Endothelial cell of umbilical vein (primary cell): ENCODE measurements around the gene ASXL2. TPM values are rescaled to one million over a fixed set of nuclear protein-coding genes. Genes with fewer than 3 reads are reported as not detected.

Source experiments
- BruUV-seq: library from RNA; stranded (reverse); fragments of 400-500 nt; replicated peaks from 2 replicates; lab custom pipeline; 2021; lab: Mats Ljungman, UMichigan
- CTCF ChIA-PET: fragments of 300-600, 350-600 bp; sonication (Branson Sonifier 250); formaldehyde crosslinking; loops from one replicate; lab custom pipeline; 2021; ENCODE audit warnings: antibody characterized with exemption, inconsistent platforms; lab: Charles Lee
- POLR2A ChIA-PET: fragments of 300-600, 350-600 bp; sonication (Branson Sonifier 250); formaldehyde crosslinking; loops from one replicate; lab custom pipeline; 2021; ENCODE audit warnings: antibody characterized with exemption, inconsistent platforms; lab: Charles Lee
- DNase-seq: peaks from one replicate; pipeline ENCODE4 v3.0.0-alpha.2; 2011; ENCODE audit warnings: low read depth, low spot score
- FAIRE-seq: peaks from 2 replicates; lab custom pipeline; 2011; peaks lifted over from hg19 to GRCh38; lab: Jason Lieb, UNC
- H2AFZ ChIP-seq: 2 replicates; pipeline ENCODE4 v1.6.0; 2012; ENCODE audit warnings: low read depth, low read length, control low read depth, inconsistent platforms
- H3K27ac ChIP-seq: 2 replicates; pipeline ENCODE4 v1.5.1; 2011; ENCODE audit warnings: low read depth, mild to moderate bottlenecking, control low read depth, low read length, moderate library complexity; ENCODE audit not compliant: insufficient read depth
- H3K27me3 ChIP-seq, 2 experiments: 2 replicates each; pipeline versions ENCODE4 v1.6.0 to v1.6.1; 2011; ENCODE audit warnings: low read length in 2 of 2, mixed read lengths in 1 of 2; ENCODE audit not compliant: control insufficient read depth in 2 of 2, insufficient read depth in 2 of 2
- H3K36me3 ChIP-seq, 2 experiments: 2 replicates in 1 of 2; 3 replicates in 1 of 2; pipeline ENCODE4 v1.5.1; 2011; ENCODE audit warnings: low read length in 2 of 2, mild to moderate bottlenecking in 1 of 2, moderate library complexity in 1 of 2; ENCODE audit not compliant: control insufficient read depth in 2 of 2, insufficient read depth in 2 of 2; ENCODE audit errors: extremely low read depth in 1 of 2
- H3K4me1 ChIP-seq: 3 replicates; pipeline ENCODE4 v1.5.1; 2011; ENCODE audit warnings: mild to moderate bottlenecking, low read length; ENCODE audit not compliant: control insufficient read depth, insufficient read depth; ENCODE audit errors: extremely low read depth
- H3K4me2 ChIP-seq: 2 replicates; pipeline ENCODE4 v1.6.1; 2011; ENCODE audit warnings: low read length, control low read depth, mixed read lengths; ENCODE audit not compliant: insufficient read depth
- H3K4me3 ChIP-seq, 3 experiments: fragments of 200-600 bp in 1 of 3; sonication (generic), shearing (Covaris generic) in 1 of 3; replicated peaks in 1 of 3; 2 replicates each; pipeline ENCODE4 v1.5.1; 2011 to 2016; ENCODE audit warnings: control low read depth in 3 of 3, low read length in 3 of 3, mild to moderate bottlenecking in 2 of 3, inconsistent platforms in 1 of 3, low read depth in 1 of 3, moderate library complexity in 1 of 3; ENCODE audit not compliant: insufficient read depth in 1 of 3
- H3K79me2 ChIP-seq: 2 replicates; pipeline ENCODE4 v1.6.0; 2012; ENCODE audit warnings: low read length, inconsistent platforms; ENCODE audit not compliant: control insufficient read depth, insufficient read depth
- H3K9ac ChIP-seq: replicated peaks from 2 replicates; pipeline ENCODE3; 2011; ENCODE audit warnings: low read length, control low read depth; ENCODE audit not compliant: insufficient read depth; ENCODE audit errors: extremely low read depth
- H3K9me1 ChIP-seq: replicated peaks from 3 replicates; pipeline ENCODE4 v1.6.0; 2011; ENCODE audit warnings: mild to moderate bottlenecking, low read length; ENCODE audit not compliant: control insufficient read depth, insufficient read depth; ENCODE audit errors: extremely low read depth
- H3K9me3 ChIP-seq: replicated peaks from 2 replicates; pipeline ENCODE4 v1.5.1; 2012; ENCODE audit warnings: low read length, inconsistent platforms; ENCODE audit not compliant: control insufficient read depth, insufficient read depth
- H4K20me1 ChIP-seq: replicated peaks from 2 replicates; pipeline ENCODE3; 2011; ENCODE audit warnings: mild to moderate bottlenecking, low read length; ENCODE audit not compliant: control insufficient read depth, insufficient read depth; ENCODE audit errors: extremely low read depth
- EZH2 ChIP-seq: IDR thresholded peaks from 2 replicates; pipeline ENCODE4 v1.6.1; 2012; ENCODE audit warnings: borderline replicate concordance, low read depth, mild to moderate bottlenecking, moderate library complexity, low read length, inconsistent platforms; ENCODE audit not compliant: severe bottlenecking
- FOS ChIP-seq: IDR thresholded peaks from 2 replicates; pipeline ENCODE4 v1.6.1; 2011; ENCODE audit warnings: mild to moderate bottlenecking, low read length, moderate library complexity, borderline replicate concordance; ENCODE audit not compliant: insufficient read depth
- GATA2 ChIP-seq: IDR thresholded peaks from 2 replicates; pipeline ENCODE4 v1.7.0; 2011; ENCODE audit warnings: low read depth, mild to moderate bottlenecking, moderate library complexity, mixed read lengths, low read length; ENCODE audit not compliant: insufficient read length, insufficient read depth
- JUN ChIP-seq: IDR thresholded peaks from 2 replicates; pipeline ENCODE4 v1.6.1; 2011; ENCODE audit warnings: borderline replicate concordance, low read depth; ENCODE audit not compliant: insufficient read length, insufficient read depth
- MYC ChIP-seq: IDR thresholded peaks from one replicate; pipeline ENCODE4 v1.6.1; 2011; ENCODE audit warnings: mild to moderate bottlenecking, low read depth, low read length
- POLR2A ChIP-seq: IDR thresholded peaks from 2 replicates; pipeline ENCODE4 v1.6.1; 2012; ENCODE audit warnings: low read depth, mild to moderate bottlenecking, control low read depth, low read length
- POLR2AphosphoS5 ChIP-seq: IDR thresholded peaks from 2 replicates; pipeline ENCODE4 v1.6.1; 2012; ENCODE audit warnings: low read depth, mild to moderate bottlenecking, control low read depth, low read length, moderate library complexity; ENCODE audit not compliant: insufficient read depth
- dilution Hi-C: fragments of 300-500 bp; cut with MboI; formaldehyde crosslinking; loops from one replicate; pipeline ENCODE4 v1.15.0; 2019; ENCODE audit warnings: low sequenced_read_pairs; ENCODE audit not compliant: extremely low pct_ligation_motif_present
- intact Hi-C: fragments of 100-400 bp; cut with micrococcal nuclease; formaldehyde crosslinking; loops from one replicate; pipeline ENCODE4 v1.10.0; 2022
- polyA plus RNA-seq, 4 experiments: library from polyadenylated mRNA; depleted of rRNA in 3 of 4; stranded (reverse) in 3 of 4; unstranded in 1 of 4; fragments of >200 nt; gene quantifications; 2 replicates each; pipeline versions ENCODE4 v1.2.1 to v1.2.3, GENCODE V29; 2011 to 2012; ENCODE audit warnings: missing spikeins in 1 of 4
- total RNA-seq: library from RNA; stranded (reverse); gene quantifications from 2 replicates; pipeline ENCODE4 v1.2.3, GENCODE V29; 2021
- TF ChIP-seq, protein P1 (sequence below), 2 donors: IDR thresholded peaks; 1 replicate in 1 of 2; 2 replicates in 1 of 2; pipeline ENCODE4 v1.5.1; 2011; ENCODE audit warnings: low read length in 2 of 2, mild to moderate bottlenecking in 2 of 2, moderate library complexity in 2 of 2, control low read depth in 1 of 2, inconsistent platforms in 1 of 2, low read depth in 1 of 2; ENCODE audit not compliant: insufficient read depth in 1 of 2; ENCODE audit errors: extremely low read depth in 1 of 2
- TF ChIP-seq, protein P2 (sequence below): IDR thresholded peaks from 2 replicates; pipeline ENCODE4 v1.6.1; 2011; ENCODE audit not compliant: insufficient read depth, insufficient read length

ASXL2 gene
- total and polyA plus RNA-seq, 2 donors (not counting 3 experiments of a cell fraction or from before 2014, with no cell fraction given): 6.1 to 33.8 TPM

DNA sequence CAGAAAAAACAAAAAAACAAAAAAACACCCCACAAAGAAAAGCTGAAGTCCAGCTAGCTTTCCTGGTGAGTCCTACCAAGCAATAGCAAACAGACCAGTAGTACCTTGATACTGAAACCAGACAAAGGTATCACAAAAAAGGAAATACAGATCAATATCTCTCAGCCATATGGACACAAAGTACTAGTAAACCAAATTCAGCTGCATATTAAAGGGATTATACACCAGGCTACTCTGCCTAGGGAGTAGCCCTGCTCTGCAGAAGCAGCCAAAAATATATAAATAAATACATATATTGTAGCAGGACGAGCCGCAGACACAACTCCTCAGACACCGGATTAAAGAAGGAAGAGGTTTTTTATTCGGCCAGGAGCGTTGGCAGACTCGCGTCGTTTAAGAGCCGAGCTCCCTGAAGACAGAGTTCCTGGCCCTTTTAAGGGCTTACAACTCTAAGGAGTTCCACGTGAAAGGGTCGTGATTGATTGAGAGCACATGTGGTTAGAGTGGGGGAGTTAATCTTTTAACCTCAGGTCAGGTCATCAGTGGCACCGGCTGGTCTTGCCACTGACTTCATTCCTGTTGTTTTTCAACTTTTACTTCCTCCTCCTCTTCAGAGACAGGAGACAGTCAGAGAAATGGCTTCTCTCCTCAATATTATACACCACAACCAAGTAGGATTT is 166.5 kb downstream of the ASXL2 start:
- Histone ChIP-seq H3K4me1 (no peaks in the 10 kb centered on the region), H2AFZ (peak overlapping the region; percentile 86), H3K27ac (no peak overlapping the region), H3K9me1 (no peaks in the 10 kb centered on the region), H3K36me3 (no peaks in the 10 kb centered on the region), H3K79me2 (no peaks in the 10 kb centered on the region), H3K27me3 (peaks cover 3% of the 10 kb centered on the region in 2 experiments), H3K4me2 (no peak overlapping the region), H3K4me3 (peak overlapping the region in 1 of 3 experiments; percentile 10), H3K9me3 (no peaks in the 10 kb centered on the region), H3K9ac (no peak overlapping the region), H4K20me1 (no peaks in the 10 kb centered on the region)
- CTCF ChIA-PET: interaction anchor here (1.0 kb wide), 1 partner anchor 12 kb away, joined by 8 read pairs; no protein-coding TSS in a partner anchor
- dilution Hi-C loops: no loop called here
- POLR2A ChIA-PET: no interaction called here
- no TSS peak for BruUV-seq
- DNase-seq (no peak), FAIRE-seq (no peak)
- TF ChIP-seq POLR2AphosphoS5: no peak
- no peak for TF ChIP-seq JUN
- TF ChIP-seq EZH2: no peak
- TF ChIP-seq, protein P1, sequence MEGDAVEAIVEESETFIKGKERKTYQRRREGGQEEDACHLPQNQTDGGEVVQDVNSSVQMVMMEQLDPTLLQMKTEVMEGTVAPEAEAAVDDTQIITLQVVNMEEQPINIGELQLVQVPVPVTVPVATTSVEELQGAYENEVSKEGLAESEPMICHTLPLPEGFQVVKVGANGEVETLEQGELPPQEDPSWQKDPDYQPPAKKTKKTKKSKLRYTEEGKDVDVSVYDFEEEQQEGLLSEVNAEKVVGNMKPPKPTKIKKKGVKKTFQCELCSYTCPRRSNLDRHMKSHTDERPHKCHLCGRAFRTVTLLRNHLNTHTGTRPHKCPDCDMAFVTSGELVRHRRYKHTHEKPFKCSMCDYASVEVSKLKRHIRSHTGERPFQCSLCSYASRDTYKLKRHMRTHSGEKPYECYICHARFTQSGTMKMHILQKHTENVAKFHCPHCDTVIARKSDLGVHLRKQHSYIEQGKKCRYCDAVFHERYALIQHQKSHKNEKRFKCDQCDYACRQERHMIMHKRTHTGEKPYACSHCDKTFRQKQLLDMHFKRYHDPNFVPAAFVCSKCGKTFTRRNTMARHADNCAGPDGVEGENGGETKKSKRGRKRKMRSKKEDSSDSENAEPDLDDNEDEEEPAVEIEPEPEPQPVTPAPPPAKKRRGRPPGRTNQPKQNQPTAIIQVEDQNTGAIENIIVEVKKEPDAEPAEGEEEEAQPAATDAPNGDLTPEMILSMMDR (IDR thresholded peaks at IDR 0.05; ENCODE audit: extremely low read depth in 1 of 2, insufficient read depth in 1 of 2, low read depth in 1 of 2, low read length in 2 of 2): no peak
- TF ChIP-seq FOS: no peak
- TF ChIP-seq GATA2: no peak
- no peak for TF ChIP-seq MYC
- no peak for TF ChIP-seq POLR2A
- TF ChIP-seq, protein P2, sequence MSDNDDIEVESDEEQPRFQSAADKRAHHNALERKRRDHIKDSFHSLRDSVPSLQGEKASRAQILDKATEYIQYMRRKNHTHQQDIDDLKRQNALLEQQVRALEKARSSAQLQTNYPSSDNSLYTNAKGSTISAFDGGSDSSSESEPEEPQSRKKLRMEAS: no peak
- intact Hi-C loops: no loop called here
